ENCODE results near the gene CROT.

The CROT gene, protein sequence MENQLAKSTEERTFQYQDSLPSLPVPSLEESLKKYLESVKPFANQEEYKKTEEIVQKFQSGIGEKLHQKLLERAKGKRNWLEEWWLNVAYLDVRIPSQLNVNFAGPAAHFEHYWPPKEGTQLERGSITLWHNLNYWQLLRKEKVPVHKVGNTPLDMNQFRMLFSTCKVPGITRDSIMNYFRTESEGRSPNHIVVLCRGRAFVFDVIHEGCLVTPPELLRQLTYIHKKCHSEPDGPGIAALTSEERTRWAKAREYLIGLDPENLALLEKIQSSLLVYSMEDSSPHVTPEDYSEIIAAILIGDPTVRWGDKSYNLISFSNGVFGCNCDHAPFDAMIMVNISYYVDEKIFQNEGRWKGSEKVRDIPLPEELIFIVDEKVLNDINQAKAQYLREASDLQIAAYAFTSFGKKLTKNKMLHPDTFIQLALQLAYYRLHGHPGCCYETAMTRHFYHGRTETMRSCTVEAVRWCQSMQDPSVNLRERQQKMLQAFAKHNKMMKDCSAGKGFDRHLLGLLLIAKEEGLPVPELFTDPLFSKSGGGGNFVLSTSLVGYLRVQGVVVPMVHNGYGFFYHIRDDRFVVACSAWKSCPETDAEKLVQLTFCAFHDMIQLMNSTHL

DNA sequence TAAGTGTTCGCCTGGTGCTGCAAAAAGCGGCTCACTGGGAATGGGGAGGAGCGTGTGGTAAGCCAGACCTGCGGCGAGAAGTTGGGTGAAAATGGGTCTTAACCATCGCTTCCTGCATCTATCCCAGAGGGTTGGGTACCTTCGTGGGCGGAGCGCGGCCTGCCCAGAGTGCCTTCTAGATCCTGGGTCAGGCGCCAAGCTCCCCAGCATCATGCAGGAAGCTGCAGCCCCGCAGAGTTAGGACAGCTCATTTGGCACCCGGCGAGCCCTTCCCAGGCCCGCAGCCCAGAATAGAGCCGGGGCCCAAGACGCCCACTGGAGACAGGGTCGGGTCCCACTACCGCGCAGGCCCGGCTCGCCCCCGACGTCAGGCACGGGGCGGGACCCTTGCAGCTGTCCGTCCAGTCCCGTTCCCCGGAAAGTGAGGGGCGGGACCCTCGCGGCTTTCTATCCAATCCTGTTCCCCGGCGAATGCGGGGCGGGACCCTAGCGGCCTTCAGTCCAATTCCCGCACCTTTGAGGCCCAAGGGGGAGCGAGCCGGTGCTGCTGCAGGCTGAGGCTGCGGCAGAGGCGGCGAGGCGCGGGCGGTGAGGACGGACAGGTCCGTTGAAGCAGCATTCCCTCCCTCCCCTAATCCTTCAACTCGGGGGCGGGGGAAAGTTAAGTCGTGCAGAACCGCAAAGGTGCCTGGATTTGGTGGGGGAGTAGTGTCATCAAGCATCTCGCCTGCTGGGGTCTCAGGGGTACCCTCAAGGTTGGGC, at the start of gene CROT:
CROT (plus strand) TSS at position 499 of the 762 bp plus-strand sequence. CDS start 3,405 bp downstream, outside the sequence.
- TF ChIP-seq, protein P1, sequence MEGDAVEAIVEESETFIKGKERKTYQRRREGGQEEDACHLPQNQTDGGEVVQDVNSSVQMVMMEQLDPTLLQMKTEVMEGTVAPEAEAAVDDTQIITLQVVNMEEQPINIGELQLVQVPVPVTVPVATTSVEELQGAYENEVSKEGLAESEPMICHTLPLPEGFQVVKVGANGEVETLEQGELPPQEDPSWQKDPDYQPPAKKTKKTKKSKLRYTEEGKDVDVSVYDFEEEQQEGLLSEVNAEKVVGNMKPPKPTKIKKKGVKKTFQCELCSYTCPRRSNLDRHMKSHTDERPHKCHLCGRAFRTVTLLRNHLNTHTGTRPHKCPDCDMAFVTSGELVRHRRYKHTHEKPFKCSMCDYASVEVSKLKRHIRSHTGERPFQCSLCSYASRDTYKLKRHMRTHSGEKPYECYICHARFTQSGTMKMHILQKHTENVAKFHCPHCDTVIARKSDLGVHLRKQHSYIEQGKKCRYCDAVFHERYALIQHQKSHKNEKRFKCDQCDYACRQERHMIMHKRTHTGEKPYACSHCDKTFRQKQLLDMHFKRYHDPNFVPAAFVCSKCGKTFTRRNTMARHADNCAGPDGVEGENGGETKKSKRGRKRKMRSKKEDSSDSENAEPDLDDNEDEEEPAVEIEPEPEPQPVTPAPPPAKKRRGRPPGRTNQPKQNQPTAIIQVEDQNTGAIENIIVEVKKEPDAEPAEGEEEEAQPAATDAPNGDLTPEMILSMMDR (IDR thresholded peaks at IDR 0.05; ENCODE audit: borderline replicate concordance, insufficient read depth, low read depth, low read length) = no peak

DNA sequence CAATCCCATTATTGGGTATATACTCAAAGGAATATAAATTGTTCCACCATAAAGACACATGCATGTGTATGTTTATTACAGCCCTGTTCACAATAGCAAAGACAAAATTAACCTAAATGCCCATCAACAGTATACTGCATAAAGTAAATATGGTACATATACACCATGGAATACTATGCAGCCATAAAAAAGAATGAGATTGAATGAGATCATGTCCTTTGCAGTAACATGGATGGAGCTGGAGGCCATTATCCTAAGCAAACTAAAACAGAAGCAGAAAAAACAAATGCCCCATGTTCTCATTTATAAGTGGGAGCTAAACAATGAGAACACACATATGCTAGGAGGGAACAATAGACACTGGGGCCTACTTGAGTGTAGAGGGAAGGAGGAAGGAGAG, 44.7 kb upstream of the CROT start:
- TF ChIP-seq, protein P1 (IDR thresholded peaks at IDR 0.05; ENCODE audit: borderline replicate concordance, insufficient read depth, low read depth, low read length) = no peak
- H3K4me3 ChIP-seq (ENCODE audit: low read depth, low read length) = no peak overlapping the region

More for the DNA sequence above, at the start of gene CROT:
- H3K4me3 ChIP-seq (ENCODE audit: low read depth, low read length) = peak within 1 kb of the TSS; percentile 86

DNA sequence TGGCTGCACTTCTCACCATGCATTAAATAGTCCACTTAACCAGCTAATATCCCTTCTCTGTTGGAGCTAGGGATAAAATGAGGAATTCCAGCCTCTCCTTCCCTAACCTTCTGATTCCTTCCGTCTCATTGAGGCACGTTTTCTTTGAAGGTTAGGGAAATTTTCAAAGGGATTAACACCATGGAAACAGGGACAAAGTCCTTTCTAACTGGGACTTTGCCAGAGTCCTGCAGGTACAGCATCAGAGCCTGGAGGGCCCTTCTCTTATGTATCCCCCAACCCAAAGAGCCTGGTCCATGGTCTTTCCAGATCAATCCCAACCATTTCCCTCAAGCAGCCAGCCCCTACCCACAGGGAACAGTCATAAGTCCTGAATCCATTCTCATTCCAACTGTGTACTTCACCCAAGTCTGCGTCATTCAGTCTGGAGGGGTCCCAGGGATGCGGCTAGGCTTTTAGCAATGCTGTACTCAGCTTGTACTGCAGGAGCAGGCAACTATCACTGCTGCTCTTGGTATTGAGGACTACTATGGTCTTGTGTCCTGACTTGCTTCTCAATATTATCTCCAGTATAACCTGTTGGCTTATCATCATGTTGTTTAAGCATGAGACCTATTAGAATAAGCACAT, 34.6 kb upstream of the CROT start:
- H3K4me3 ChIP-seq (ENCODE audit: low read depth, low read length) = no peak overlapping the region
- TF ChIP-seq, protein P1 (IDR thresholded peaks at IDR 0.05; ENCODE audit: borderline replicate concordance, insufficient read depth, low read depth, low read length) = no peak

DNA sequence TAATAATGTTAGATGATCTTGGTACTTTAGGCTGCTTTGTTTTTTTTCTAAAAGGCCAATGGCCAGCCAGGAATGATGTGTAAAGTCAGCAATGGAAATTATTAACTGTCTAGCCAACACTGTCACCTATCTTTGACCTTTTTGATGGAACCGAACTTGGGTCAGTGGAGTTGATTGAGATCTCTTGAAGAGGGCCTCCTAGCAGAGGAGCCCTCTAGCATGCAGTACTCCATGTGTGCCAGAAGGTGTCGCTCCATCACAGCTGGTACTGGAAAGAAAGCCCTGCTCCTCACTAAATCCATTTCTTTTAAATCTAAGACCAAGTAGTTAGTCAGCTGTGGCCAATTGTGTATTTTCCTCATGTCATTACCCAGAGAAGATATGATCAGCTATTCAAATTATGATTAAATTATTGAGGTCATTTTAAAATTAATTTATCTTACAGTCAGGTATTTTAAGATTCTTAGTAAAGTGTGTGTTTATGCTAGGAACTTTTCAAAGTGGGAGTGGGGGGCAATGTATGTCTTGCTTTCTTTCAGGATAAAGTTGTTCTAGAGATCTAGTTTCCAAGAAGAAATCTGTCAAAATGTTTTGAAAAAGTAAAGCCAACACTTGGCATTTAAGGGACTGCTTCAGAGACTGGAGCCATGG, 33.1 kb upstream of the CROT start:
- TF ChIP-seq, protein P1 (IDR thresholded peaks at IDR 0.05; ENCODE audit: borderline replicate concordance, insufficient read depth, low read depth, low read length) = peak; percentile 93
- no peak overlapping the region for H3K4me3 ChIP-seq (ENCODE audit: low read depth, low read length)

DNA sequence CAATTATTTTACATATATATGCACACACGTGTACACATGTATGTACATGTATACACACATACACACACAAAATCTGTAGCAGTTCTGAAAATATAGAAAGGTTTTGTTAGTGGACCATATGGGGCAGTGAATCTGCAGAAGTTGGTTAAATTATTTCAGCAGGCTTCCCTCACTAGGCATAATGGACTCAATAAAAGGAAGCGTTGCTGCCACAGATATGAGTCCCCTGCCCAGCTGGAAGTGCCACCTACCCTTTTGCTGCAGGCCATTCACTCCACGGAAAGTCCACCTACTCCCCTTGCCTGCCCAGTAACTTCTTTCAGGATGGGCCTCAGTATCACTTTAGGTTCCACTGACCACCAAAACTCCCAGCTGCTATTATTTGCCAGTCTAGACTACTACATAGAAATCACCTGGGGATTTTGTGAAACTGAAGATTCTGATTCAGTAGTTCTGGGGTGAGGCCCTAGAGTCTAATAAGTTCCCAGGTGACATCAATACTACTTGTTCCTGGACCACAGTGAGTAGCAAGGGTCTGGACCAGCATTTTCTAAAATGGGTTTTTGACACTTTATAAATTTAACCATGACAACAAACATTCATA, 29.3 kb upstream of the CROT start:
- no peak overlapping the region for H3K4me3 ChIP-seq (ENCODE audit: low read depth, low read length)

More for the DNA sequence above, 29.3 kb upstream of the CROT start:
- TF ChIP-seq, protein P1 (IDR thresholded peaks at IDR 0.05; ENCODE audit: borderline replicate concordance, insufficient read depth, low read depth, low read length) = no peak

Measured in GM12875 (cell line).